Stimulated activated CD4-positive, alpha-beta T cell treated with anti-CD3 and anti-CD28 coated beads, Interleukin-4, amount 100 ng/mL, for 4 hours (primary cell): ENCODE measurements around the gene TMEM132D.
"Not testable (repeated sequence)": the region's sequence is repeated elsewhere in the genome, so short reads cannot be mapped to it uniquely, and the experiment has no call there.

Experiments used
- DNase-seq, 2 experiments: peaks; one replicate each; pipeline ENCODE4 v3.0.0-alpha.2; 2020

TMEM132D gene

GRCh38 chr12:129211862-129212630 lies 691.8 kb downstream of the TMEM132D start:
- DNase-seq, result no peak

DNA sequence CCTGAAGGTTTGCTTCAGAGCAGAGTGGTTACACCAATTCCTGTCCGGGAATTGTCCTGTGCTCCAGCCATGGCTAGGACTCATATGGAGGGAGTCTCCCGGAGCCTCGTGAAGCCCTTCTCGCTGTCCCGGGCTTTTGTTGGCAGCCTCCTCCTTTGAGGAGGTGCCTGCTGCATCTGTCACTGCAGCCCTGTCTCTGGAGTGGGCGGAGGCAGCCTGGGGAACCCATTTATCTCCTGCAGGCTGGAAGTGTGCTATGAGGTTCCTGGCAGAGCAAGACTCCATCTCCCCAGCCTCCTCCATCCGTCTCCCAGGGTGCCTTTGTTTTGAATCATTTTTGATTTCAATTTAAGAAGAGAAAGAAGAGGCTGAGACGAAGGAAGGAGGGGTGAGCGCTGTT lies 695.3 kb downstream of the TMEM132D start:
- DNase-seq, result no peak

DNA sequence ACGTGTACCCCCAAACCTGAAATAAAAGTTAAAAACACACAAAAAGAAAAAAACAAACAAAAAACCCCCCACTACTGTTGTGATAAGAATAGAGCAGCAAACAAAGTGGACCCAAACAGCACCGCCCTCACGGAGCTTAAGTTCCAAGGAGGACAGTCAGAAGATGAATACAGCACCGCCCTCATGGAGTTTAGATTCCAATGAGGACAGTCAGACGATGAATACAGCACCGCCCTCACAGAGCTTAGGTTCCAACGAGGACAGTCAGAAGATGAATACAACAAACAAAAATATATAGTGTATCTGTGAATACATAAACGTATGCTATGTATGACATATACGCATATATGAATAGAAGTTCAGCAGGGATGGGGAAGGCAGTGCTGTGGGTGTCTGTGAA lies 696.7 kb downstream of the TMEM132D start:
- DNase-seq, result no peak

DNA sequence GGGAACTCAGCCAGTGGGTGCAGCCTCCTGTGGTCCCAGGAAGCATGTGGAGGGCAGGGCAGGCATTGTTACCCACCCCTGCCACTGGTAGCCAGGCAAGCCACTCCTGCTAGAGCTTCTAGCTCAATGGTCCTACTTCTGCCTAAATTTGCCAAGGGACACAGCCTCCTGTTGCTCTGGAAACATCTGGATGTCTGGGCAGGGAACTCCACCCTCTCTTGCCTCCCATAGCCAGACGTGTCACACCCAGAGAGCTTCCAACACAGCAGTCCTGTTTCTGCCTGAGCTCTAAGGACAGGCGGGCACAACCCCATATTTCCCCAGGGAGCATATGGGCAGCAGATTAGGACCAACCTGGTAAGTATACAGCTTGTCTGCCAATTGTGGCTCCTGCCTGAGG lies 700.4 kb downstream of the TMEM132D start:
- DNase-seq, result no peak

DNA sequence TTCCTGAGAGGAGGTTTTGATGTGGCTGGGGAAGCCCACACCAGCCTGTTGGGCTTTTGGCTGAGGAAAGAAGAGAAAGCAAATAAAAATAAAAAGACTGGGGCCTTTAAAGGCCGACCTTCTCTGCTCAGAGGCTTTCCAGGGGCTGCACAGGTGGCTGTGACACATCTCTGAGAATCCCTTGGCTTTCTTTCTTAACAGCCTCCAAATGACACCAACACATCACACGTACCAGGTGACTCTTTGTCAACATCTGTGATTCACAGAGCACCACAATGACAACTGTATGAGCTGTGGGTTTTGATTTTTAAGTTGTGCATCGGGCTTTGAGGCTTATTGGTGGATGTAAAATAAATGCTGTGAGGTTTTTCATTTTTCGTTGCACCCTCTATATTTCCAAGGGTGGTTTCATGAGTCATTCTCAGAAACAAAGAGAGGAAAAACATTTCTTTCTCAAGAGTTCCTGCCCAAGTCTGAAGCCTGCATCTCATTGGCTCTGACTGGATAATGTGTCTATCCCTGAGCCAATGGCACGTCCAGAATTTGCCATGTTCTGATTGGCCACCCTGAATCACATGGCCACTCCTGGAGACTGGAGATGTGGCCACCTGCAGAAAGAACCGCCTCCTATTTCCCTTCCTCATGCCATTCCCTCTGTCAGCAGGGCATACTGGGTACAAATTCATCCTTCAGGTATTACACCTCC lies 701.6 kb downstream of the TMEM132D start:
- DNase-seq, result no peak

DNA sequence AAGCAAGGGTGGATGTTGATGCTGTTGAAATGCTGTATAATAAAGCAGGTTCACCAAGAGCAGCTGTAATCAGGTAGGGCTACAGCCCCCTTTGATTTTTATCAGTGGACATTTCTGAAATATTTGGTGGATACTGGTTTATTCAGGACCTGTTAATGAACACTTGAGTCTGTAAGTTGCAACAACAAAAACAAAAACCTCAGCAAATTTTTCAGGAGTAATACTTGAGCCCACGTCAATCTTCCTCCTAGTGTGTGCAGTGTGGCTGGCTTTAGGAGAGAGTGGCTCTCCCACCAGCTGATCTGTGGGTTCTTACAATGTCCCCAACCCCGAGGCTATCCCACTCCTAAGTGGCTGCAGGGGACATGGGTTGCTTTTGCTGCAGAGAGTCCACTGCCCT lies 702.8 kb downstream of the TMEM132D start:
- no peak for DNase-seq

- DNase-seq, result no peak
Observed at GRCh38 chr12:129200576-129200975, 703.2 kb downstream of the TMEM132D start.

- no peak for DNase-seq
Observed at GRCh38 chr12:129196927-129197326, 706.9 kb downstream of the TMEM132D start.

DNA sequence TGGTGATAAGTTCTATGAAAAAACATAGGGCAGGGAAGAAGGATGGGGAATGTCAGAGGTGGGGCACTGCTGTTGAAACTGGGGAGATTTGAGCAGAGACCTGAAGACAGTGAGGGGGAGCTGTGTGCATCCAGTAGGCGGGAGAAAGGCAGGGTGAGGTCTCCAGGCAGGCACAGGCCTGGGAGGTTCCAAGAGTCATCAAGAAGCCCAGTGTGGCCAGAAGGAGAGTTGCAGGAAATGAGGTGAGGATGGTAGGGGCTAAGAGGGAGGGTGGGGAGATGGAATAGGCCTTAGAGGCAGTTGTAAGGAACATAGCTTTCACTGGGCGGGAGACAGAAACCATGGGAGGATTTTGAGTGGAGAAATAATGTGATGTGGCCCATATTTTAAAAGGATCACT lies 708.7 kb downstream of the TMEM132D start:
- no peak for DNase-seq

DNA sequence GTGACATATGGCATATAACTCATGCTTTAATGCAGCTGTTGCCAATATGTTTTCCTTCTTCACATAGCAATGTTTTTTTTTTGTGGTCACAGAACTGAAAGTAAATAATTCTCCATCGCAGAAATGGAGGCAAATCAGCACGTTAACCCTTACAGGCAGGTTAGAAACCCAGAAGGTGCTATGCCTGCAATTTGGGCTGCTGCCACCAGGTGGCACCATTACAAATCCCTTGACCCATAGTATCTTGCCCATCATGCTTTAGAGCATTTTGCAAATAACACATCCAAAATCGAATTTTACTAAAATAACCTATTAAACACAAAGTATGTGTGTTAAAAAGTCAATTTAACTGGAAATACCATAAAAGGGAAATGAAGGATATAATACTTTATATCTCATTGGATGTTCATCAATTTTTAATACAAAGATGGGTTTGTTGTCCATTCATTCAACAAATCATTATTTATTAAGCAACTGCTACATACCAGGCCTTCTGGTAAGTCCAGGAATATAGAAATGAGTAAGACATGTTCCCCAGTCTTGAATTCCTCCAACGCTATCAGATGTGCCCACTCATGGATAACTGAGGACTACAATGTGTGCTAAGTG lies 710.5 kb downstream of the TMEM132D start:
- no peak for DNase-seq

GRCh38 chr12:129190827-129191226 lies 713.0 kb downstream of the TMEM132D start:
- no peak for DNase-seq

DNA sequence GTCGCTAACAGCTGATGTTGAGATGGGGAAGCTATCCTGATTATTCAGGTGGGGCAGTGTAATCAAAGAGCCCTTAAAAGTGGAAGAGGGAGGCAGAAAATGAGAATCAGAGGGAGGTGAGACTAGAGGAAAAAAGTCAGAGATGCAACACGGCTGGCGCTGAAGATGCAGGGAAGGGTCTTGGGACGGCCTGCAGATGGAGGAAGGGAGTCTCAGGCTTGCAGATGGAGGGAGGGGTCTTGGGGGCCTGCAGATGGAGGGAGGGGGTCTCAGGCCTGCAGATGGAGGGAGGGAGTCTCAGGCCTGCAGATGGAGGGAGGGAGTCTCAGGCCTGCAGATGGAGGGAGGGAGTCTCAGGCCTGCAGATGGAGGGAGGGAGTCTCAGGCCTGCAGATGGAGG lies 713.9 kb downstream of the TMEM132D start:
- not testable (repeated sequence) for DNase-seq

DNA sequence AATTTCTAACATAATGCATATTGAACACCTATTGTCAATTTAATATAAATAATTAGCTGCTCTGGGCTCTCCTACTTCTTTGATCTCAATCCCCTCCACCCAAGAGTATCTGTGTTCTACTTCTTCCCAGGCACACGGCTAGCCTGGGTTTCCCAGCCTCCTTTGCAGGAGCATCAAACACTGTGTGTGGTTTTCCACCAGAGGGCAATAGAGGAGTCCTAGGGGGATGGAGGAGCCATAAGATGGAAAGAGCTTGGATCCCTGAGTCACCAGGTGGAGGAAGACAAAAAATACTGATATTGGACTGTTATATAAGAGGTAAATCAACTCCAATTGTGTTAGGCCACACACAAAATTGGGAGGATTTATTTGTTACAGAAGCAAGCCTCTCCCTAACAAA lies 716.9 kb downstream of the TMEM132D start:
- DNase-seq, result no peak

DNA sequence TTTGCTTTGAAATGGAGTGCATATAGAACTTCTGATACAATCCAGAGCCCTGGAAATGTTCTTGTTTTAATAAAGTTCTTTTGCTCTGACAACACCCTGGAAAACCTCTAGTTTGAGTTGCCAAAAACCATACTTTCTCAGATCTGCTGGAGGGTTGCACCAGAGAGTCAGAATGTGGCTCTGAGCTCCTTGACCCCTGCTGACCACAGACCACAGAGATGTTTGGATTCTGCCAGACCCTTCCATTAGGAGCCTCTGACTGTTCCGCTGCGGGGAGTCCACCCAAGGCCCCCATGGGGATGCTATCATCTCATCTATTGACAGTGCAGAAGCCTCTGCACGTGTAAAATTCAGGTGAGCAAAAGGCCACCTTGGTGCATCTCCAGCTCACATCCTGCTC lies 718.0 kb downstream of the TMEM132D start:
- no peak for DNase-seq

DNA sequence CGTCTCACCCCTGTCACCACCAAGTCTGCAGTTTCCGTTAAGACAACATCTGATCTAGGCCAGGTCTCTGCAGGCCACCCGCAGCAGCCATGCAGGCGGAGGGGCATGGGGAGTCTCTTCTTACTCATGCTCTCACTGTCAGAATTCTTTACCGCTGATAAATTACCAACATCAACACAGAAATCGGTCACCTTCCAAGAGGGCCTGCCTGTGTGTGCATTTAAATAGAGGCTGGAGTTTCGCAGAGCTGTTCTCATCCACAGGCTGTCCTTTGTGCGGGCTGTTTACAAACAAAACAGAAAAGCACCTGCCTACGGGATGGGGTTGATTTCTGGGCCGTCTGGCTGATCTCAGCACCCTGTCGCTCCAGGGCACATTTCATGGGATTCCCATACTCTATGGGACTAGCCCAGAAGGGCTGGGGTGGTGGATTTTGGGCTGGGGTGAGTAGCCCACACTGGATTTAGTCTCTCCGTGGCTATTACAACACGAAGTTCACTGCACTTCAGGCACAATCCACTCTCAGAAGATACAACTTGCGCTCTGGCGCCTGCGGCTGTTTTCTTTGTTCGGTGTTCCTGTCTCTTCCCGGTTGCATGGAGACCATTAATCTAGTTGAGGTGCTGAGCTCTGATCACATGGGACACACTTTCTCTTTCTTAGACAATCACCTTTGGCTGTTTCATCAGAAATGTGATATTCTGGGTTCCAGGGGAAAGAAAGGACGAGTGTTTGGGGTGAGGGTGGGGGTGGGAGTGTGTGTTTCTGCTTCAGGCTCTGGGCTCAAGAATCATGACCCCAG lies 719.5 kb downstream of the TMEM132D start:
- DNase-seq, result no peak

DNA sequence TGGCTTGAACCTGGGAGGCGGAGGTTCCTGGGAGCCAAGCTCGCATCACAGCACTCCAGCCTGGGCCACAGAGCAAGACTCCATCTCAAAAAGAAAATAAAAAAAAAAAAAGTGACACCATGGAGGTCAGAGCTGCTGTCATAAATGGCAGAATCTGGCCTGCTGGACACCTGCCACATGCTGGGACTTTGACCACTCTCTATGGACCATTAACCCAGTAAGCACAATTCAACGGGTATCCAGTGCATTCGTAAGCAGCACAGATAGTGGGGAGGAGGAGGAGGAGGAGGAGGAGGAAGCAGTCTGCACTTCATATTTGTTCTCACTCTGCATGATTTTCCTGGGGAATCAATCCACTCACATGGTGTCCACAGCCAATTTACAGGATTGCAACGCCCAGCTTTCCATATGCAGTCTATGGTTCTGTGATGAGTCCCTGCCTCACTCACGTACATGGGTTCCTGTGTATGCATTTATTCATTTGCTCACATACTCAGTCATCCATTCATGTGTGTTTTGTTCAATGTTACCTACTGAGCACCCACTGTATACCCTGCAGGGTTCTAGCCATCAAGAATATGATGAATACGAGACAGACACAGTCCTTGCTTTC lies 723.8 kb downstream of the TMEM132D start:
- no peak for DNase-seq

- DNase-seq, result no peak
Observed at GRCh38 chr12:129169928-129170327, 733.9 kb downstream of the TMEM132D start.

GRCh38 chr12:129163861-129164260 lies 740.0 kb downstream of the TMEM132D start:
- no peak for DNase-seq

- no peak for DNase-seq
Observed at GRCh38 chr12:129163461-129163860, 740.4 kb downstream of the TMEM132D start.

DNA sequence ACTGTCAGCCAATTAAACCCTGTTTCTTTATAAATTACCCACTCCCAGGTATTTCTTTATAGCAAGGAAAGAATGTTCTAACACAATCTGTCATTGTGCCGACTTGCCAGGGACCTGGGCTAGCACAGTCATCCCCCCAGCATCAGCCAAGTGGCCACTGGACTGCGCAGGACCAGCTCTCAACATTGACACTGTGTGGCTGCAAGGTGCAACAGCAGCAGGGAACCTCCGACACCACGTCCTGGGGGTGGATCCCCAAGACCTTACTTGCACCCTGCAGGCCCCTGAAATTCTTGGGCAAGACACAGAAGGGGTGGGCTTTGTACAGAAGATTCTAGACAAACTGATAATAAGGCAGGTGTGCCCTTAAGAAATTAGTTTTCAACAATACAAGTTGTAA lies 741.0 kb downstream of the TMEM132D start:
- DNase-seq, result no peak

GRCh38 chr12:129161511-129161910 lies 742.3 kb downstream of the TMEM132D start:
- no peak for DNase-seq

- no peak for DNase-seq
Observed at GRCh38 chr12:129160282-129160681, 743.5 kb downstream of the TMEM132D start.
